Dedifferentiated amniotic fluid mesenchymal stem cell (primary cell): ENCODE results near the gene CCDC51.
"Not testable (repeated sequence)": the region's sequence is repeated elsewhere in the genome, so short reads cannot be mapped to it uniquely, and the experiment has no call there.

ENCODE experiments used
- DNase-seq: peaks from one replicate; pipeline ENCODE4 v3.0.0-alpha.2; 2016; ENCODE audit errors: extremely low spot score

The CCDC51 gene

GRCh38 chr3:48439820-48440589 is at the start of gene CCDC51, which contains the start of gene TMA7:
Gene CCDC51, minus strand, starts transcription at chr3:48440119. Its CDS starts 4,991 bp downstream, at chr3:48435128.
Gene TMA7, plus strand, starts transcription at chr3:48440257. Its CDS starts 40 bp downstream, at chr3:48440297.
- peak; percentile 93 for DNase-seq

GRCh38 chr3:48486952-48487351 is 47.0 kb upstream of the CCDC51 start:
- no peak for DNase-seq

- not testable (repeated sequence) for DNase-seq
These were observed 42.9 kb upstream of the CCDC51 start for GRCh38 chr3:48482822-48483221.

GRCh38 chr3:48480891-48481290 is 41.0 kb upstream of the CCDC51 start:
- not testable (repeated sequence) for DNase-seq

GRCh38 chr3:48478626-48479555 is 39.0 kb upstream of the CCDC51 start:
- DNase-seq, result no peak

GRCh38 chr3:48477959-48478520 is 38.1 kb upstream of the CCDC51 start:
- DNase-seq, result no peak

- DNase-seq, result no peak
These were observed 36.6 kb upstream of the CCDC51 start for GRCh38 chr3:48476426-48477053.

- DNase-seq, result no peak
These were observed 35.3 kb upstream of the CCDC51 start for GRCh38 chr3:48475188-48475587.

GRCh38 chr3:48474619-48475018 is 34.7 kb upstream of the CCDC51 start:
- DNase-seq, result no peak

GRCh38 chr3:48474031-48474430 is 34.1 kb upstream of the CCDC51 start:
- not testable (repeated sequence) for DNase-seq

- no peak for DNase-seq
These were observed 33.7 kb upstream of the CCDC51 start for GRCh38 chr3:48473617-48473952.

- DNase-seq, result peak; percentile 94
These were observed 33.2 kb upstream of the CCDC51 start for GRCh38 chr3:48472923-48473616.

- DNase-seq, result no peak
These were observed 32.7 kb upstream of the CCDC51 start for GRCh38 chr3:48472673-48472922.

GRCh38 chr3:48470286-48470685 is 30.4 kb upstream of the CCDC51 start:
- no peak for DNase-seq

- DNase-seq, result no peak
These were observed 29.4 kb upstream of the CCDC51 start for GRCh38 chr3:48469046-48469915.

- no peak for DNase-seq
These were observed 28.4 kb upstream of the CCDC51 start for GRCh38 chr3:48468329-48468731.

GRCh38 chr3:48467473-48468267 is 27.8 kb upstream of the CCDC51 start:
- DNase-seq, result no peak

GRCh38 chr3:48467110-48467454 is 27.2 kb upstream of the CCDC51 start:
- DNase-seq, result no peak

GRCh38 chr3:48466386-48467109 is 26.6 kb upstream of the CCDC51 start:
- no peak for DNase-seq
